Suprapubic skin (tissue), 4 donors: ENCODE measurements around the gene CUBN.

Source experiments
- EP300 ChIP-seq: sonication (generic); formaldehyde crosslinking; IDR thresholded peaks from one replicate; pipeline ENCODE4 v1.6.1; 2017; ENCODE audit warnings: antibody characterized with exemption
- POLR2AphosphoS5 ChIP-seq, 3 donors: sonication (generic); formaldehyde crosslinking; IDR thresholded peaks; one replicate each; pipeline ENCODE4 v1.6.1; 2017; ENCODE audit warnings: antibody characterized with exemption in 3 of 3

- no peak for TF ChIP-seq EP300
- no peak for TF ChIP-seq POLR2AphosphoS5 (IDR thresholded peaks at IDR 0.05)
Measured at GRCh38 chr10:17109046-17109445, 20.6 kb downstream of the CUBN start.
